HepG2 (cell line): ENCODE data around the gene SLC35E4. TPM values are rescaled to one million over a fixed set of nuclear protein-coding genes. Genes with fewer than 3 reads are reported as not detected.

Source experiments
- BRD4 ChIP-seq: sonication (generic); formaldehyde crosslinking; IDR thresholded peaks from 2 replicates; pipeline ENCODE4 v1.4.0; 2020; ENCODE audit warnings: missing genetic modification reagents
- BRF2 ChIP-seq: sonication (generic); formaldehyde crosslinking; IDR thresholded peaks from 2 replicates; pipeline ENCODE4 v1.8.1; 2022; ENCODE audit warnings: mild to moderate bottlenecking, missing genetic modification reagents
- JUND ChIP-seq: sonication (generic); formaldehyde crosslinking; IDR thresholded peaks from 2 replicates; pipeline ENCODE4 v1.8.0; 2022; ENCODE audit warnings: mild to moderate bottlenecking, missing genetic modification reagents
- MEIS1 ChIP-seq: sonication (generic); formaldehyde crosslinking; IDR thresholded peaks from 2 replicates; pipeline ENCODE4 v1.9.0; 2021; ENCODE audit warnings: mild to moderate bottlenecking, missing genetic modification reagents, moderate library complexity, borderline replicate concordance
- PAXIP1 ChIP-seq: sonication (generic); formaldehyde crosslinking; conservative IDR thresholded peaks from 2 replicates; pipeline ENCODE4 v1.4.0; 2020; ENCODE audit warnings: mild to moderate bottlenecking, missing genetic modification reagents, moderate library complexity
- PRDM4 ChIP-seq: sonication (generic); formaldehyde crosslinking; IDR thresholded peaks from 2 replicates; pipeline ENCODE4 v1.9.0; 2021; ENCODE audit warnings: missing genetic modification reagents, borderline replicate concordance
- SMAD1 ChIP-seq: sonication (generic); formaldehyde crosslinking; IDR thresholded peaks from 2 replicates; pipeline ENCODE4 v1.4.0; 2020; ENCODE audit warnings: missing genetic modification reagents, low read depth, mild to moderate bottlenecking, borderline replicate concordance
- SYNCRIP ChIP-seq: fragments of 200-400 bp; formaldehyde crosslinking; IDR thresholded peaks from 2 replicates; pipeline ENCODE4 v1.6.1; 2018; ENCODE audit warnings: mild to moderate bottlenecking, low read depth, low read length; ENCODE audit not compliant: insufficient read depth
- ZNF143 ChIP-seq: sonication (generic); formaldehyde crosslinking; IDR thresholded peaks from 2 replicates; pipeline ENCODE4 v1.4.0; 2020; ENCODE audit warnings: missing genetic modification reagents
- ZNF18 ChIP-seq: sonication (generic); formaldehyde crosslinking; IDR thresholded peaks from 2 replicates; pipeline ENCODE4 v1.8.0; 2022; ENCODE audit warnings: mild to moderate bottlenecking, missing genetic modification reagents; ENCODE audit not compliant: insufficient replicate concordance
- ZNF280B ChIP-seq: sonication (generic); formaldehyde crosslinking; IDR thresholded peaks from 2 replicates; pipeline ENCODE4 v1.5.0; 2020; ENCODE audit warnings: missing genetic modification reagents, mild to moderate bottlenecking, borderline replicate concordance
- ZNF335 ChIP-seq: sonication (generic); formaldehyde crosslinking; IDR thresholded peaks from 2 replicates; pipeline ENCODE4 v1.4.0; 2020; ENCODE audit warnings: missing genetic modification reagents
- polyA plus RNA-seq, 8 experiments: library from polyadenylated mRNA; depleted of rRNA in 3 of 8; stranded (reverse) in 7 of 8; unstranded in 1 of 8; fragments of >200 nt; fragmentation: Illumina TruSeq in 4 of 8; extraction: Trizol in 4 of 8; gene quantifications; 2 replicates each; pipeline versions ENCODE4 v1.2.1 to v1.2.3, GENCODE V29; 2011 to 2016; ENCODE audit warnings: low read depth in 4 of 8, missing spikeins in 1 of 8, mixed read lengths in 1 of 8; ENCODE audit not compliant: insufficient read depth in 1 of 8
- total RNA-seq, 5 experiments: library from RNA; depleted of rRNA; stranded (reverse); fragments of >200 nt; fragmentation: Illumina TruSeq; extraction: Trizol; gene quantifications; 2 replicates each; pipeline ENCODE4 v1.2.3, GENCODE V29; 2016; ENCODE audit warnings: low read depth in 1 of 5

SLC35E4 gene
- total and polyA plus RNA-seq, 2 of the 13 experiments (the other 11 are each of a cell fraction or from before 2014, with no cell fraction given): 0.07 to 0.15 TPM

GRCh38 chr22:30591191-30591587, 44.4 kb upstream of the SLC35E4 start (continued):
- no peak for TF ChIP-seq BRF2 (CRISPR knock-in tag)
- 0 out of 2 replicates have a peak, but pooled peaks have one; percentile 7 for TF ChIP-seq SMAD1 (CRISPR knock-in tag)
- TF ChIP-seq JUND (CRISPR knock-in tag): no peak
- no peak for TF ChIP-seq BRD4 (CRISPR knock-in tag)
- TF ChIP-seq ZNF280B (CRISPR knock-in tag): no peak
- no peak for TF ChIP-seq ZNF143 (CRISPR knock-in tag)
- TF ChIP-seq PRDM4 (CRISPR knock-in tag): no peak
- no peak for TF ChIP-seq ZNF335 (CRISPR knock-in tag)
- 0 out of 2 replicates have a peak, but pooled peaks have one; percentile 12 for TF ChIP-seq MEIS1 (CRISPR knock-in tag)
- TF ChIP-seq PAXIP1: no peak
- TF ChIP-seq ZNF18 (CRISPR knock-in tag): peak; percentile 34
- no peak for TF ChIP-seq SYNCRIP
